GM18511 (cell line): ENCODE measurements around the gene KAZN.

Experiments
- ATAC-seq: cut with Tn5 transposase; IDR thresholded peaks from one replicate; pipeline ENCODE4 v1.9.1; 2021; ENCODE audit warnings: mild to moderate bottlenecking, moderate library complexity; ENCODE audit not compliant: unreplicated experiment

KAZN gene

GRCh38 chr1:15014516-15014915 lies 416.0 kb downstream of the KAZN start:
- ATAC-seq, result no peak

- no peak for ATAC-seq
These were observed 417.5 kb downstream of the KAZN start for GRCh38 chr1:15016001-15016400.

GRCh38 chr1:15016526-15016925 lies 418.0 kb downstream of the KAZN start:
- no peak for ATAC-seq

- ATAC-seq, result no peak
These were observed 418.6 kb downstream of the KAZN start for GRCh38 chr1:15017120-15017519.

- no peak for ATAC-seq
These were observed 420.3 kb downstream of the KAZN start for GRCh38 chr1:15018767-15019166.

- no peak for ATAC-seq
These were observed 422.7 kb downstream of the KAZN start for GRCh38 chr1:15020943-15021745.

GRCh38 chr1:15022048-15022447 lies 423.6 kb downstream of the KAZN start:
- no peak for ATAC-seq

- no peak for ATAC-seq
These were observed 424.7 kb downstream of the KAZN start for GRCh38 chr1:15023205-15023604.

- ATAC-seq, result no peak
These were observed 425.5 kb downstream of the KAZN start for GRCh38 chr1:15023976-15024375.

GRCh38 chr1:15026117-15026489 lies 427.6 kb downstream of the KAZN start:
- ATAC-seq, result no peak

- ATAC-seq, result no peak
These were observed 429.1 kb downstream of the KAZN start for GRCh38 chr1:15027515-15027986.

GRCh38 chr1:15028102-15028501 lies 429.6 kb downstream of the KAZN start:
- ATAC-seq, result no peak

GRCh38 chr1:15028616-15029015 lies 430.1 kb downstream of the KAZN start:
- no peak for ATAC-seq

- ATAC-seq, result no peak
These were observed 430.6 kb downstream of the KAZN start for GRCh38 chr1:15029036-15029435.

GRCh38 chr1:15029786-15030185 lies 431.3 kb downstream of the KAZN start:
- ATAC-seq, result no peak

GRCh38 chr1:15031251-15031933 lies 432.9 kb downstream of the KAZN start:
- no peak for ATAC-seq

GRCh38 chr1:15033264-15033663 lies 434.8 kb downstream of the KAZN start:
- no peak for ATAC-seq

GRCh38 chr1:15034656-15035055 lies 436.2 kb downstream of the KAZN start:
- ATAC-seq, result no peak

- no peak for ATAC-seq
These were observed 436.8 kb downstream of the KAZN start for GRCh38 chr1:15035236-15035635.

- ATAC-seq, result no peak
These were observed 437.6 kb downstream of the KAZN start for GRCh38 chr1:15036101-15036500.

GRCh38 chr1:15038232-15039016 lies 439.9 kb downstream of the KAZN start:
- ATAC-seq, result no peak
